ENCODE results near the gene ITIH4. TPM values are rescaled to one million over a fixed set of nuclear protein-coding genes. Genes with fewer than 3 reads are reported as not detected.

The ITIH4 gene
- total RNA-seq, 1 experiment from 2014 or later: 0.80 TPM

GRCh38 chr3:52788890-52789745, 41.4 kb downstream of the ITIH4 start:
- H3K9me2 ChIP-seq (replicated peaks; ENCODE audit: low read length): no peaks in the 10 kb centered on the region
- DNase-seq (no peak), ATAC-seq (no peak)
- no peak overlapping the region for H3K9ac ChIP-seq (ENCODE audit: low read length)
- H4K20me1 ChIP-seq (ENCODE audit: low read length): no peaks in the 10 kb centered on the region
- no peak overlapping the region for H2AFZ ChIP-seq (ENCODE audit: low read length)
- BruUV-seq (replicated peaks): no TSS peak
- intact Hi-C loops (cut with micrococcal nuclease): no loop called here
- CTCF ChIA-PET: no interaction called here
- H3K27ac ChIP-seq (ENCODE audit: low read length): no peak overlapping the region
- H3K4me3 ChIP-seq (ENCODE audit: low read length): no peak overlapping the region
- H3K27me3 ChIP-seq (ENCODE audit: low read length): no peaks in the 10 kb centered on the region
- no peaks in the 10 kb centered on the region for H3K36me3 ChIP-seq (ENCODE audit: low read depth, low read length)
- TF ChIP-seq EZH2phosphoT487 (IDR thresholded peaks at IDR 0.05; ENCODE audit: borderline replicate concordance, low read length) (no peak), EZH2 (IDR thresholded peaks at IDR 0.05; ENCODE audit: low read length, unreplicated experiment) (no peak), CTCF (conservative IDR thresholded peaks at IDR 0.05; ENCODE audit: low read depth, low read length) (no peak)
- no peaks in the 10 kb centered on the region for H3K9me3 ChIP-seq (ENCODE audit: low read length)
- H3K4me2 ChIP-seq (ENCODE audit: low read length): no peak overlapping the region
- H3K4me1 ChIP-seq (ENCODE audit: insufficient read depth, low read length): no peaks in the 10 kb centered on the region
- no peaks in the 10 kb centered on the region for H3K79me2 ChIP-seq (ENCODE audit: low read length)
- POLR2A ChIA-PET (ENCODE audit: unreplicated experiment): interaction anchor here (0.5 kb wide), 1 partner anchor 103 kb away, joined by 3 read pairs; no protein-coding TSS in a partner anchor
- no peaks in the 10 kb centered on the region for H3F3A ChIP-seq (ENCODE audit: low read length, unreplicated experiment)

- H3K4me3 ChIP-seq (ENCODE audit: low read length): no peak overlapping the region
- no TSS peak for BruUV-seq (replicated peaks)
- TF ChIP-seq CTCF (conservative IDR thresholded peaks at IDR 0.05; ENCODE audit: low read depth, low read length) (no peak), EZH2 (IDR thresholded peaks at IDR 0.05; ENCODE audit: low read length, unreplicated experiment) (no peak), EZH2phosphoT487 (IDR thresholded peaks at IDR 0.05; ENCODE audit: borderline replicate concordance, low read length) (no peak)
- no peaks in the 10 kb centered on the region for H3K36me3 ChIP-seq (ENCODE audit: low read depth, low read length)
- no peak overlapping the region for H3K9ac ChIP-seq (ENCODE audit: low read length)
- no peaks in the 10 kb centered on the region for H4K20me1 ChIP-seq (ENCODE audit: low read length)
- no peak overlapping the region for H3K27ac ChIP-seq (ENCODE audit: low read length)
- POLR2A ChIA-PET (ENCODE audit: unreplicated experiment): interaction anchor here (0.6 kb wide), 1 partner anchor 17 kb away, joined by 6 read pairs; the partner anchor contains the start of gene NEK4
- no peaks in the 10 kb centered on the region for H3K79me2 ChIP-seq (ENCODE audit: low read length)
- H3K4me2 ChIP-seq (ENCODE audit: low read length): no peak overlapping the region
- H3K9me3 ChIP-seq (ENCODE audit: low read length): no peaks in the 10 kb centered on the region
- ATAC-seq: no peak
- CTCF ChIA-PET: no interaction called here
- no peaks in the 10 kb centered on the region for H3K9me2 ChIP-seq (replicated peaks; ENCODE audit: low read length)
- peaks cover 3% of the 10 kb centered on the region for H3K27me3 ChIP-seq (ENCODE audit: low read length)
- H3K4me1 ChIP-seq (ENCODE audit: insufficient read depth, low read length): no peaks in the 10 kb centered on the region
- intact Hi-C loops (cut with micrococcal nuclease): no loop called here
- no peak overlapping the region for H2AFZ ChIP-seq (ENCODE audit: low read length)
- no peak for DNase-seq
- H3F3A ChIP-seq (ENCODE audit: low read length, unreplicated experiment): no peaks in the 10 kb centered on the region
Observed at GRCh38 chr3:52787672-52788625, 42.5 kb downstream of the ITIH4 start.

Data from PC-3 (cell line).